GM12875 (cell line): ENCODE measurements around the gene MED17.

Experiments
- H3K4me3 ChIP-seq: one replicate; pipeline ENCODE4 v1.5.1; 2011; ENCODE audit warnings: low read depth, low read length, control low read depth
- CTCF ChIP-seq: IDR thresholded peaks from 2 replicates; pipeline ENCODE4 v1.5.1; 2011; ENCODE audit warnings: low read depth, mild to moderate bottlenecking, control low read depth, inconsistent platforms, low read length, moderate library complexity, borderline replicate concordance; ENCODE audit not compliant: insufficient read depth

Gene MED17

GRCh38 chr11:93829598-93829997 is 45.5 kb downstream of the MED17 start:
- no peak for TF ChIP-seq CTCF

GRCh38 chr11:93831343-93832127 is 47.5 kb downstream of the MED17 start:
- TF ChIP-seq CTCF, result no peak
- no peak overlapping the region for H3K4me3 ChIP-seq

More at GRCh38 chr11:93829598-93829997, 45.5 kb downstream of the MED17 start:
- no peak overlapping the region for H3K4me3 ChIP-seq

GRCh38 chr11:93832780-93833179 is 48.7 kb downstream of the MED17 start:
- no peak overlapping the region for H3K4me3 ChIP-seq
- no peak for TF ChIP-seq CTCF

- TF ChIP-seq CTCF, result no peak
- no peak overlapping the region for H3K4me3 ChIP-seq
Observed at GRCh38 chr11:93838967-93839366, 54.9 kb downstream of the MED17 start.

GRCh38 chr11:93840180-93840579 is 56.1 kb downstream of the MED17 start:
- H3K4me3 ChIP-seq, result no peak overlapping the region
- TF ChIP-seq CTCF, result no peak

GRCh38 chr11:93840981-93841380 is 56.9 kb downstream of the MED17 start:
- no peak overlapping the region for H3K4me3 ChIP-seq
- no peak for TF ChIP-seq CTCF

GRCh38 chr11:93841446-93841845 is 57.4 kb downstream of the MED17 start:
- TF ChIP-seq CTCF, result no peak
- no peak overlapping the region for H3K4me3 ChIP-seq
